Kidney epithelial cell (primary cell): Measurements from ENCODE around the gene MAPRE2. TPM values are rescaled to one million over a fixed set of nuclear protein-coding genes. Genes with fewer than 3 reads are reported as not detected.
"Not testable (repeated sequence)": the region's sequence is repeated elsewhere in the genome, so short reads cannot be mapped to it uniquely, and the experiment has no call there.

Experiments
- DNase-seq: peaks from one replicate; pipeline ENCODE4 v3.0.0-alpha.2; 2010; ENCODE audit warnings: low read depth
- H3K27me3 ChIP-seq: 2 replicates; pipeline ENCODE4 v1.6.0; 2011; ENCODE audit warnings: low read length; ENCODE audit not compliant: control insufficient read depth, insufficient read depth
- H3K36me3 ChIP-seq: 2 replicates; pipeline ENCODE4 v1.5.1; 2011; ENCODE audit warnings: low read length; ENCODE audit not compliant: control insufficient read depth, insufficient read depth
- H3K4me3 ChIP-seq: 2 replicates; pipeline ENCODE4 v1.5.1; 2011; ENCODE audit warnings: low read depth, mild to moderate bottlenecking, control low read depth, low read length
- total RNA-seq: library from RNA; depleted of rRNA; stranded (reverse); fragments of >200 nt; gene quantifications from 2 replicates; pipeline ENCODE4 v1.2.3, GENCODE V29; 2015
- TF ChIP-seq, protein P1 (sequence below): IDR thresholded peaks from 2 replicates; pipeline ENCODE4 v1.5.1; 2011; ENCODE audit warnings: mild to moderate bottlenecking, moderate library complexity, low read length, control low read depth, inconsistent platforms; ENCODE audit not compliant: insufficient read depth, poor library complexity, severe bottlenecking

The MAPRE2 gene
- total RNA-seq, 1 donor from 2014 or later, result 16.2 TPM

DNA sequence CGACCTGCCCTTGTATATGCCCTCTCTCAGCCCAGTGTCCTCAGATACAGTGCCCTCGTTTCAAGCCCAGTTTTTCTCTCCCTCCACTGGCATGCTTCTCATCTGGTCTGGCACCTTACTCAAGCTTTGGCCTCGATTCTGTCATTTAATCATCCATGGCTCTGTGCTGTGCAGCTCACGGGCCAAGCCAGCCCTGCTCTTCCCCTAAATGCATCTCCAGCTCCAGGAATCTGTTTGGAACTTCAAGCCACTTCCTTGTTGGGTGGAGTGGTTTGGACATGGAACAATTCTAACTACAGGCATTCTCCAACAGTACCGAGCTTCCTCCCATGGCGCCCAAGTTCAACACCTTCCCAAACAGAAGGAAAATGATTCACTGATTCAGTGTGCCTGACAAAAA is 122.9 kb downstream of the MAPRE2 start:
- no peak for DNase-seq
- H3K27me3 ChIP-seq, result no peaks in the 10 kb centered on the region
- TF ChIP-seq, protein P1, sequence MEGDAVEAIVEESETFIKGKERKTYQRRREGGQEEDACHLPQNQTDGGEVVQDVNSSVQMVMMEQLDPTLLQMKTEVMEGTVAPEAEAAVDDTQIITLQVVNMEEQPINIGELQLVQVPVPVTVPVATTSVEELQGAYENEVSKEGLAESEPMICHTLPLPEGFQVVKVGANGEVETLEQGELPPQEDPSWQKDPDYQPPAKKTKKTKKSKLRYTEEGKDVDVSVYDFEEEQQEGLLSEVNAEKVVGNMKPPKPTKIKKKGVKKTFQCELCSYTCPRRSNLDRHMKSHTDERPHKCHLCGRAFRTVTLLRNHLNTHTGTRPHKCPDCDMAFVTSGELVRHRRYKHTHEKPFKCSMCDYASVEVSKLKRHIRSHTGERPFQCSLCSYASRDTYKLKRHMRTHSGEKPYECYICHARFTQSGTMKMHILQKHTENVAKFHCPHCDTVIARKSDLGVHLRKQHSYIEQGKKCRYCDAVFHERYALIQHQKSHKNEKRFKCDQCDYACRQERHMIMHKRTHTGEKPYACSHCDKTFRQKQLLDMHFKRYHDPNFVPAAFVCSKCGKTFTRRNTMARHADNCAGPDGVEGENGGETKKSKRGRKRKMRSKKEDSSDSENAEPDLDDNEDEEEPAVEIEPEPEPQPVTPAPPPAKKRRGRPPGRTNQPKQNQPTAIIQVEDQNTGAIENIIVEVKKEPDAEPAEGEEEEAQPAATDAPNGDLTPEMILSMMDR, result no peak
- no peak overlapping the region for H3K4me3 ChIP-seq
- H3K36me3 ChIP-seq, result no peaks in the 10 kb centered on the region

DNA sequence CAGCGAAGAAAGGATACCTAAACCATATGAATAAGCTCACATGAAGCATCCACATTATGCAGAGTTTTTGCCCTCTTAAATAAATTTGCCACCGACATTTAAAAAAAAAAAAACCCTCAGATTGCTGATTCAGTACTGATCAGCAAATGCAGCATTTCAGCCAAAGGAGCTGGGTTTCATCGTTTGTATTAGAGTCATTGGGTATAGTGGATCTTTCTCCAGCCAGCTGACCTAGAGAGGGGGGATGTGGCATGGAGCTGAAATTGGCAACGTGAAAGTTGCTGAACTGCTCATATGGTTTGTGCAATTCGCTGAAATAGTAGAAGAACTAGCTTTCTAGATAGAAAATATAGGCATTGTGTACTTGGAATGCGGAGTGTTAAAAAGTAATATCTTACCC is 126.1 kb downstream of the MAPRE2 start:
- H3K27me3 ChIP-seq, result no peaks in the 10 kb centered on the region
- TF ChIP-seq, protein P1, result no peak

DNA sequence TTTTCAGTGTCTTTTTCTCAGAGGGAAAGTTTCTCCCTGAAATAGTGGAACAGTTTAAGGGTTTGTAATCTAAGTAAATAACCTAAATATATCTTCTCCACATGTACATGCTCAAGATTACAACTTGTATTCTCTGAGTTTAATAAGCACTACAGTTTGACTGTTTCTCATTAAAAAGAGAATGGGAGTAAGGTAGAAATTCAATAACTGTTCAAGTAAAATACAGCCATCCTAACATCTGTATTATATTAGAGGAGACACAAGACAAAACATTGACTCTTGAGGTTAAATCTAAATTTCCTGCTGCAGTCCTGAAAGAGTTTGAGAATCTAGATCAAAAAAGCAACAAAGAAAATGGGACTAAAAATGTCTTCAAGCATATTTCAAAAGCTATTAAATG is 126.6 kb downstream of the MAPRE2 start:
- no peak for DNase-seq

More for the DNA sequence above, 126.1 kb downstream of the MAPRE2 start:
- no peaks in the 10 kb centered on the region for H3K36me3 ChIP-seq
- DNase-seq, result no peak
- no peak overlapping the region for H3K4me3 ChIP-seq

DNA sequence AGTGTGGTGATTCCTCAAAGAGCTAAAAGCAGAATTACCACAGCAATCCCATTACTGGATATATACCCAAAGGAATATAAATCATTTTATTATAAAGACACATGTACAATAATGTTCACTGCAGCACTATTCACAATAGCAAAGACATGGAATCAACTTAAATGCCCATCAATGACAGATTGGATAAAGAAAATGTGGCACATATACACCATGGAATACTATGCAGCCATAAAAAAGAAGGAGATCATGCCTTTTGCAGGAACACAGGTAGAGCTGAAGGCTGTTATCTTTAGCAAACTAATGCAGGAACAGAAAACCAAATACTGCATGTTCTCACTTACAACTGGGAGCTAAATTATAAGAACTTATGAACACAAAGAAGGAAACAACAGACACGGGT is 129.1 kb downstream of the MAPRE2 start:
- not testable (repeated sequence) for H3K4me3 ChIP-seq, H3K27me3 ChIP-seq, DNase-seq, H3K36me3 ChIP-seq

More for the DNA sequence above, 126.6 kb downstream of the MAPRE2 start:
- Histone ChIP-seq H3K27me3 (no peaks in the 10 kb centered on the region), H3K36me3 (no peaks in the 10 kb centered on the region), H3K4me3 (no peak overlapping the region)
- TF ChIP-seq, protein P1, result no peak

DNA sequence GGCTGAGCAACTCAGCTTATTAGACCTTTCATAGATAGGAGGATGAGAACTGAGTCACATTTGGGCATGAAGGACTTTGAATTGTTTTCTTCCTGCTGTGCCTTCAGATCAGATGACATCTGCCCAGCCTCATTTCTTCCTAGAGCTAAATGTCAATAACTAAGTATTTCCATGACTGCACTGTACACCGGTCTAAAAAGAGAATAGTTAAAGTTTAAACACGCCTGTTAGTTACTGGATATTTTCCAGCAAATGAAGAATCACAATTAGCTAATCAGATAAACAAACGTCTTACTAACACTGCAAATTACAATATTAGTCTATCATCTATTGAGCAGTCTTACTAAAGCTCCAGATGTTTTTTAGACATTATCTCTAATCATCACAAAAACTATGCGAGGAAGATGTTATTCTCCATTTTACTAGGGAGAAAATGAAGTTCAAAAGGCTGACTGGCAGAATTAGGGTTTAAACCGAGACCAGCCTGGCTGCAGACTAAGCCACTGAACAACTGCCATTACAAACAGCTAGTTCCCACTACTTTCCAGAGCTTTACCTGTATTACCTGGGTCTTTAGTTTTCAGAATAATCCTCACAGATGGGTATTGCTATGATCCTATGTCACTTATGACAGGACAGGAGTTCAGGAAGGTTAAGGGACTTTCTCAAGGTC is 130.2 kb downstream of the MAPRE2 start:
- no peak for DNase-seq
- H3K36me3 ChIP-seq, result no peaks in the 10 kb centered on the region
- no peak overlapping the region for H3K4me3 ChIP-seq
- TF ChIP-seq, protein P1, result no peak
- no peaks in the 10 kb centered on the region for H3K27me3 ChIP-seq

DNA sequence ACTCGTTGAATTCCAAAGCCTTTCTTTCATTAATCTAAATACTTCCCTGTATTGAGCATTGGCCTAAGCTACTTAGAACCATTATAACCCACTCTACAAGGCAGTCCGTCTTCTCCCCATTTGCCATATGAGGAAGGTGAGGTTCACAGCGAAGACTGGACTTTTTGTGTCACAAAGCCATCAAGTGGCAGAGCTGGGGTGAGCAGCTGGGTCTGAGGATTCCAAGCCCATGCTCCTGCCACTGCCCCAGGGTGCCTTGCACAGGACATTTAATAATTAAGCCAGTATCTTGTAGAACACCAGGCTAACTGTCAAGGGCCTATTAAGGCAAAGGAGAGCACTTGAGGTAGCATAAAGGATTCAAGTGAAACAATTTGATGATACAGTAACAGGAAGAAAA is 130.8 kb downstream of the MAPRE2 start:
- no peak for DNase-seq
- H3K4me3 ChIP-seq, result no peak overlapping the region
- no peaks in the 10 kb centered on the region for H3K27me3 ChIP-seq
- no peaks in the 10 kb centered on the region for H3K36me3 ChIP-seq
- TF ChIP-seq, protein P1, result no peak
